Ascending aorta (tissue), 2 donors: ENCODE data around the gene NCK1. TPM values are rescaled to one million over a fixed set of nuclear protein-coding genes. Genes with fewer than 3 reads are reported as not detected.

ENCODE experiments used
- DNase-seq, 2 donors: peaks; one replicate each; pipeline ENCODE4 v3.0.0-alpha.2; 2019; ENCODE audit warnings: low spot score in 2 of 2
- H3K27ac ChIP-seq, 2 donors: fragments of 200-600 bp; sonication (generic); one replicate each; pipeline ENCODE4 v1.5.1; 2016 to 2017; ENCODE audit warnings: mild to moderate bottlenecking in 1 of 2
- H3K27me3 ChIP-seq: fragments of 200-600 bp; sonication (generic); one replicate; pipeline ENCODE4 v1.5.1; 2017
- H3K36me3 ChIP-seq, 2 donors: fragments of 200-600 bp; sonication (generic); one replicate each; pipeline ENCODE4 v1.5.1; 2016
- H3K4me1 ChIP-seq, 2 donors: fragments of 200-600 bp; sonication (generic); one replicate each; pipeline ENCODE4 v1.5.1; 2016 to 2017; ENCODE audit warnings: mild to moderate bottlenecking in 1 of 2
- H3K4me3 ChIP-seq, 2 donors: fragments of 200-600 bp; sonication (generic); one replicate each; pipeline ENCODE4 v1.5.1; 2016 to 2017; ENCODE audit warnings: mild to moderate bottlenecking in 1 of 2
- H3K9me3 ChIP-seq, 2 donors: fragments of 200-600 bp; sonication (generic); one replicate each; pipeline ENCODE4 v1.5.1; 2016
- intact Hi-C: fragments of 100-400 bp; cut with DNase I; formaldehyde crosslinking; loops from one replicate; pipeline ENCODE4 v1.15.1; 2023
- total RNA-seq: library from RNA; depleted of rRNA; stranded (reverse); fragments of >200 nt; gene quantifications from one replicate; pipeline ENCODE4 v1.1.0, GENCODE V29; 2016
- TF ChIP-seq, protein P1 (sequence below), 3 experiments: fragments of 200-600 bp in 2 of 3; fragments of 450-650 bp in 1 of 3; sonication (generic) in 2 of 3; IDR thresholded peaks; one replicate each; pipeline ENCODE4 v1.5.1; 2016 to 2019; ENCODE audit warnings: antibody characterized with exemption in 3 of 3, mild to moderate bottlenecking in 1 of 3, moderate library complexity in 1 of 3

Gene NCK1
- total RNA-seq, 1 donor from 2014 or later, result 45.6 TPM

DNA sequence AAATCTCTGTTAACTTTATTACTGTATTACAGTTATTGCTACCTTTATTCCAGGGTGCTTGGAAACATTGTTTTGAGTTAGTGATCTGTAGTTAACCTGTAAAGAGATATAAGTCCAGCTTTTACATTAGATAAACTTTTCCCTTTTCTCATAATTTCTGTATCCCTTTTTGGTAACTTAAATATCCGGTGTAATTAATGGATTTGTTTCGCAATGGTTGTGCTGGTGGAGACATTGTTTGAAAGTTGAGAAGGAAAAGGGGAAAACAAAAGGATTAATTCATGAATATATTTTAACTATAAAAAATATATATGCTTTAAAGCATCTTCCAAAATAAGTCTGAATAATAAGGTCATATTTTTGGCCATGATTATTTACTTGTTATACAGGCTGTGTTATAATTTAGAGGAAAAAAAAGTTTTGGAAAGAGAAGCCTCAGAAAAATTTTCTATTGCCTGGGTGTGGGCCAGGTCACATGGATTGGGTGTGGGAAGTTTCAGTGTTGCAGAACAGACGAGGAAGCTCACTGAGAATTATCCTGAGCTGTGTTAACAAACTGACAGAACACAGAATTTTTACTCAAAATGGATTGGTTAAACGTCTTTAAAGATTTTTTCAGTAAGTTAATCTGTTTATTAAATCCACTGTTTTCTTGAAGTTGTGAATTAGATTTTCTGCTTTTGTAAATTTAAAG lies 68.1 kb downstream of the NCK1 start:
- Histone ChIP-seq H3K27ac (no peak overlapping the region), H3K4me3 (no peak overlapping the region), H3K27me3 (no peaks in the 10 kb centered on the region), H3K9me3 (no peaks in the 10 kb centered on the region), H3K36me3 (peaks cover 0 to 8% of the 10 kb centered on the region in 2 donors), H3K4me1 (no peaks in the 10 kb centered on the region)
- DNase-seq, result peak in 1 of 2 donors; percentile 67
- intact Hi-C loops, result no loop called here
- TF ChIP-seq, protein P1, sequence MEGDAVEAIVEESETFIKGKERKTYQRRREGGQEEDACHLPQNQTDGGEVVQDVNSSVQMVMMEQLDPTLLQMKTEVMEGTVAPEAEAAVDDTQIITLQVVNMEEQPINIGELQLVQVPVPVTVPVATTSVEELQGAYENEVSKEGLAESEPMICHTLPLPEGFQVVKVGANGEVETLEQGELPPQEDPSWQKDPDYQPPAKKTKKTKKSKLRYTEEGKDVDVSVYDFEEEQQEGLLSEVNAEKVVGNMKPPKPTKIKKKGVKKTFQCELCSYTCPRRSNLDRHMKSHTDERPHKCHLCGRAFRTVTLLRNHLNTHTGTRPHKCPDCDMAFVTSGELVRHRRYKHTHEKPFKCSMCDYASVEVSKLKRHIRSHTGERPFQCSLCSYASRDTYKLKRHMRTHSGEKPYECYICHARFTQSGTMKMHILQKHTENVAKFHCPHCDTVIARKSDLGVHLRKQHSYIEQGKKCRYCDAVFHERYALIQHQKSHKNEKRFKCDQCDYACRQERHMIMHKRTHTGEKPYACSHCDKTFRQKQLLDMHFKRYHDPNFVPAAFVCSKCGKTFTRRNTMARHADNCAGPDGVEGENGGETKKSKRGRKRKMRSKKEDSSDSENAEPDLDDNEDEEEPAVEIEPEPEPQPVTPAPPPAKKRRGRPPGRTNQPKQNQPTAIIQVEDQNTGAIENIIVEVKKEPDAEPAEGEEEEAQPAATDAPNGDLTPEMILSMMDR (IDR thresholded peaks at IDR 0.05), result no peak

DNA sequence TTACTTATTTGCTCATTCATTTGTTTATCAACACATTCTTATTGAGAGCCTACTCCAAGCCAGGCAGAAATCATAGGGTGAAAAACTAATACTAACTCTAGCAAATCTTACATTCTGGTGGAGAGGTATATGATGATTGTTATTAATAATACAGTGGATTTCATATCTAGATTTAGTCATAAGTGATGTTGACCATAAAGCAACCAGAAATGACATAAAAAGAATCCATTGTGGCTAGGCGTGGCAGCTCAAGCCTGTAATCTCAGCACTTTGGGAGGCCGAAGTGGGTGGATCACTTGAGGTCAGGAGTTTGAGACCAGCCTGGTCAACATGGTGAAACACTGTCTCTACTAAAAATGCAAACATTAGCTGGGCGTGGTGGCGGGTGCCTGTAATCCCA lies 69.6 kb downstream of the NCK1 start:
- Histone ChIP-seq H3K36me3 (peaks cover 0 to 12% of the 10 kb centered on the region in 2 donors), H3K27ac (no peak overlapping the region), H3K4me1 (no peaks in the 10 kb centered on the region), H3K4me3 (no peak overlapping the region), H3K9me3 (no peaks in the 10 kb centered on the region), H3K27me3 (no peaks in the 10 kb centered on the region)
- intact Hi-C loops, result no loop called here
- DNase-seq, result no peak
- TF ChIP-seq, protein P1 (IDR thresholded peaks at IDR 0.05), result no peak

DNA sequence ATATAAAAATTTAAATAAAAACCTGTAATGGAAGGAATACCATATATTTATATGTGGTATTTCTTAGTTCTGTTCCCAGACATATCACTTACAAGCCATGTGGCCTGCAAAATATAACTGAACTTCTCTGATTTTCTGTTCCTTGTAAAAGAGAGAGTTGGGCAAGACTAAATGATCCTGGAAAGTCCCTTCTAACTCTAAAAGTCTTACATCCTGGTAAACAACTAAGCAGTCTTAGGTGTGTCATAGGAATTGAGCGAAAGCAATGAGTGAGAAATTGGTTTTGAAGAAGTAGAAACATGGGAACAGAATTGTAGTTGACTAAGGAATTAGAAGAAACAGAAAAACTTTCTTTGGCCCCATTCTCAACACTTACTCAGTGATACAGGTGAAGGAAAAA lies 70.5 kb downstream of the NCK1 start:
- no peak overlapping the region for H3K27ac ChIP-seq
- no peaks in the 10 kb centered on the region for H3K9me3 ChIP-seq
- TF ChIP-seq, protein P1 (IDR thresholded peaks at IDR 0.05), result no peak
- intact Hi-C loops, result no loop called here
- no peak for DNase-seq
- H3K4me1 ChIP-seq, result no peaks in the 10 kb centered on the region
- H3K36me3 ChIP-seq, result peaks cover 0 to 14% of the 10 kb centered on the region in 2 donors
- no peak overlapping the region for H3K4me3 ChIP-seq
- no peaks in the 10 kb centered on the region for H3K27me3 ChIP-seq

DNA sequence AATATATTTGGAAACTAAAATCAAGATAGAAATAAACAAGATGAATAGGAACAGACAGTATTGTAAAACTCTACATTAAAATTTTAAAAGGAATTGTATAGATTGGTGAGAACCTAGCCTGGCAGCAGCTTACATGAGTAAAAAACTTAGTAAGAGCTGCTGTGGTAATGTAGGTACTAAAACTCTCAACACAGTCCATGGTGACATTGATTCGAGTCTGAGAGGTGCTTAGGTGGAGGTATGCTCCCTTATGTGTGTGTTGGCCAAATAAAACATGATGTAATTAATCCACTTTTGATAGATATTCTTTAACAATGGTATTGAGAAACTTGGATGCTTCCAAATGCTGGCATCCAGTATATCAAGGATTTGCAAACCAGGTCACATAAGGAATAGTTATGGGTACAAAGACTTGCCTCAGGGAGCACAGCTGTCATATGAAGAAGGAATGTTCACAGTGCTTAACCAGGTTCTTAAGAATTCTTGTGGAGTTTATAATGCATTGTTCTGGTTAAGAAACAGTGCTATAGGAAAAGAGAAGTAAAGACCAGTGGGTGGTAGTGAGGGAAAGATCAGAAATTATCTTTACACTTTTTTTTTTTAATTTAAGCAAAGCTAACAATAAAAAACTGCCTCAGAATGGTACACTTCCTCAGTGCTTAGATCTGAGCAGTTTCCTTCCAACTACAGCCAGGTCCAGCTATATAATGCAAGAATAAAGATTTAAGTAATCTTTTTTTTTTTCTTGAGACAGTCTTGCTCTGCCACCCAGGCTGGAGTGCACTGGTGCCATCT lies 71.2 kb downstream of the NCK1 start:
- no peaks in the 10 kb centered on the region for H3K4me1 ChIP-seq
- H3K9me3 ChIP-seq, result no peaks in the 10 kb centered on the region
- no peak overlapping the region for H3K27ac ChIP-seq
- peaks cover 0 to 14% of the 10 kb centered on the region in 2 donors for H3K36me3 ChIP-seq
- DNase-seq, result no peak
- no peak overlapping the region for H3K4me3 ChIP-seq
- H3K27me3 ChIP-seq, result no peaks in the 10 kb centered on the region
- intact Hi-C loops, result no loop called here
- TF ChIP-seq, protein P1 (IDR thresholded peaks at IDR 0.05), result no peak

DNA sequence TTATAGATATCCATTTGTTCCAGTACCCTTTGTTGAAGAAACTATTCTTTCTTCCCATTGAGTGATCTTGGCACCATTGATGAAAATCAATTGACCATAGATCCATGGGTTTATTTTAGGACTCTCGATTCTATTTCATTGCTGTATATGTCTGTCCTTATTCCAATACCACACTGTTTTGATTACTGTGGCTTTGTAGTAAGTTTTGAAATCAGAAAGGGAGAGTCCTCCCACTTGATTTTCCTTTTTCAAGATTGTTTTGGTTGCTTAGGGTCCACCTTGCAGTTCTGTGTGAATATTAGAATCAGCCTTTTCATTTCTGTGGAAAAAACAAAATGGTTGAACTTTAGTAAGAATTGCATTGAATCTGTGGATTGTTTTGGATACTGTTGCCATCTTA lies 75.2 kb downstream of the NCK1 start:
- no peak overlapping the region for H3K27ac ChIP-seq
- TF ChIP-seq, protein P1 (IDR thresholded peaks at IDR 0.05), result no peak
- H3K36me3 ChIP-seq, result peaks cover 0 to 14% of the 10 kb centered on the region in 2 donors
- H3K4me1 ChIP-seq, result no peaks in the 10 kb centered on the region
- no peaks in the 10 kb centered on the region for H3K9me3 ChIP-seq
- H3K27me3 ChIP-seq, result no peaks in the 10 kb centered on the region
- DNase-seq, result no peak
- H3K4me3 ChIP-seq, result no peak overlapping the region
- intact Hi-C loops, result no loop called here
